HepG2 (cell line): ENCODE measurements around the gene SYVN1. TPM values are rescaled to one million over a fixed set of nuclear protein-coding genes. Genes with fewer than 3 reads are reported as not detected.
A peak's percentile ranks its signal among the peaks of the same experiment; 100 is the strongest.

Experiments used
- CREB1 ChIP-seq, 2 experiments: fragments of 450-650 bp in 1 of 2; IDR thresholded peaks; 2 replicates each; pipeline ENCODE4 v1.6.1; 2016 to 2017; ENCODE audit warnings: control low read depth in 1 of 2, mild to moderate bottlenecking in 1 of 2, missing compliant biosample characterization in 1 of 2, missing genetic modification characterization in 1 of 2
- DNMT3B ChIP-seq: conservative IDR thresholded peaks from 2 replicates; pipeline ENCODE4 v1.6.1; 2016; ENCODE audit warnings: missing biosample characterization, control low read depth
- FLYWCH1 ChIP-seq: sonication (generic); formaldehyde crosslinking; IDR thresholded peaks from 2 replicates; pipeline ENCODE4 v1.8.1; 2023; ENCODE audit warnings: mild to moderate bottlenecking, missing genetic modification reagents
- FOXC1 ChIP-seq: sonication (generic); formaldehyde crosslinking; IDR thresholded peaks from 2 replicates; pipeline ENCODE4 v1.8.0; 2022; ENCODE audit warnings: mild to moderate bottlenecking, missing genetic modification reagents, borderline replicate concordance
- GFI1 ChIP-seq: sonication (generic); formaldehyde crosslinking; IDR thresholded peaks from 2 replicates; pipeline ENCODE4 v1.5.0; 2020; ENCODE audit warnings: missing genetic modification reagents, mild to moderate bottlenecking, borderline replicate concordance
- HMGXB3 ChIP-seq: sonication (generic); formaldehyde crosslinking; IDR thresholded peaks from 2 replicates; pipeline ENCODE4 v1.4.0; 2020; ENCODE audit warnings: missing genetic modification reagents, borderline replicate concordance
- HOXA3 ChIP-seq: sonication (generic); formaldehyde crosslinking; IDR thresholded peaks from 2 replicates; pipeline ENCODE4 v1.5.0; 2020; ENCODE audit warnings: missing genetic modification reagents
- NR2F6 ChIP-seq, 2 experiments: IDR thresholded peaks; 2 replicates each; pipeline ENCODE4 v1.6.1; 2016; ENCODE audit warnings: antibody characterized with exemption in 1 of 2, mild to moderate bottlenecking in 1 of 2
- SMAD3 ChIP-seq: sonication (generic); formaldehyde crosslinking; IDR thresholded peaks from 2 replicates; pipeline ENCODE4 v1.4.0; 2020; ENCODE audit warnings: missing genetic modification reagents
- SP4 ChIP-seq: sonication (generic); formaldehyde crosslinking; IDR thresholded peaks from 2 replicates; pipeline ENCODE4 v1.8.1; 2023; ENCODE audit warnings: mild to moderate bottlenecking, missing genetic modification reagents
- TARDBP ChIP-seq: sonication (generic); formaldehyde crosslinking; IDR thresholded peaks from 2 replicates; pipeline ENCODE4 v1.8.0; 2022; ENCODE audit warnings: mild to moderate bottlenecking, missing genetic modification reagents
- TSC22D2 ChIP-seq: sonication (generic); formaldehyde crosslinking; IDR thresholded peaks from 2 replicates; pipeline ENCODE4 v1.5.1; 2020; ENCODE audit warnings: missing genetic modification reagents, mild to moderate bottlenecking, borderline replicate concordance
- ZBTB2 ChIP-seq: sonication (generic); formaldehyde crosslinking; IDR thresholded peaks from 2 replicates; pipeline ENCODE4 v1.8.0; 2022; ENCODE audit warnings: low read depth, missing genetic modification reagents
- ZNF224 ChIP-seq: sonication (generic); formaldehyde crosslinking; IDR thresholded peaks from 2 replicates; pipeline ENCODE4 v1.5.0; 2020; ENCODE audit warnings: mild to moderate bottlenecking, missing genetic modification reagents
- ZNF225 ChIP-seq: sonication (generic); formaldehyde crosslinking; IDR thresholded peaks from 2 replicates; pipeline ENCODE4 v1.4.0; 2020; ENCODE audit warnings: mild to moderate bottlenecking, missing genetic modification reagents
- ZNF512B ChIP-seq: sonication (generic); formaldehyde crosslinking; IDR thresholded peaks from 2 replicates; pipeline ENCODE4 v1.5.1; 2020; ENCODE audit warnings: missing genetic modification reagents, mild to moderate bottlenecking, borderline replicate concordance
- ZNF615 ChIP-seq: sonication (generic); formaldehyde crosslinking; IDR thresholded peaks from 2 replicates; pipeline ENCODE4 v1.5.0; 2020; ENCODE audit warnings: mild to moderate bottlenecking, missing genetic modification reagents, borderline replicate concordance
- ZSCAN12 ChIP-seq: sonication (generic); formaldehyde crosslinking; IDR thresholded peaks from 2 replicates; pipeline ENCODE4 v1.9.0; 2021; ENCODE audit warnings: mild to moderate bottlenecking, missing genetic modification reagents
- polyA plus RNA-seq, 8 experiments: library from polyadenylated mRNA; depleted of rRNA in 3 of 8; stranded (reverse) in 7 of 8; unstranded in 1 of 8; fragments of >200 nt; fragmentation: Illumina TruSeq in 4 of 8; extraction: Trizol in 4 of 8; gene quantifications; 2 replicates each; pipeline versions ENCODE4 v1.2.1 to v1.2.3, GENCODE V29; 2011 to 2016; ENCODE audit warnings: low read depth in 4 of 8, missing spikeins in 1 of 8, mixed read lengths in 1 of 8; ENCODE audit not compliant: insufficient read depth in 1 of 8
- total RNA-seq, 5 experiments: library from RNA; depleted of rRNA; stranded (reverse); fragments of >200 nt; fragmentation: Illumina TruSeq; extraction: Trizol; gene quantifications; 2 replicates each; pipeline ENCODE4 v1.2.3, GENCODE V29; 2016; ENCODE audit warnings: low read depth in 1 of 5

SYVN1 gene
- total and polyA plus RNA-seq, 2 of the 13 experiments (the other 11 are each of a cell fraction or from before 2014, with no cell fraction given): 10.3 to 22.5 TPM

- TF ChIP-seq FLYWCH1 (CRISPR knock-in tag) (no peak), SP4 (peak; percentile 50; the same call in 1 of the 2 replicates), ZBTB2 (CRISPR knock-in tag) (no peak), FOXC1 (no peak), HOXA3 (CRISPR knock-in tag) (peak; percentile 74), DNMT3B (CRISPR knock-in tag) (0 out of 2 replicates have a peak, but pooled peaks have one; percentile 90), NR2F6 (IDR thresholded peaks at IDR 0.05) (0 out of 2 replicates have a peak, but pooled peaks have one; percentile 9), NR2F6 (CRISPR knock-in tag; IDR thresholded peaks at IDR 0.05) (peak; percentile 51; the same call in 1 of the 2 replicates), ZNF512B (peak; percentile 99; the same call in 1 of the 2 replicates), ZNF224 (CRISPR knock-in tag) (no peak), HMGXB3 (peak; percentile 75), CREB1 (IDR thresholded peaks at IDR 0.05) (no peak), CREB1 (CRISPR knock-in tag; IDR thresholded peaks at IDR 0.05) (peak; percentile 60; the same call in 1 of the 2 replicates), ZNF225 (CRISPR knock-in tag) (no peak), TSC22D2 (CRISPR knock-in tag) (no peak), ZSCAN12 (CRISPR knock-in tag) (peak; percentile 16; the same call in 1 of the 2 replicates), SMAD3 (CRISPR knock-in tag) (peak; percentile 70), GFI1 (CRISPR knock-in tag) (peak; percentile 53; the same call in 1 of the 2 replicates), TARDBP (CRISPR knock-in tag) (peak; percentile 66), ZNF615 (CRISPR knock-in tag) (0 out of 2 replicates have a peak, but pooled peaks have one; percentile 21)
Measured at GRCh38 chr11:65165410-65166317, 31.3 kb upstream of the SYVN1 start (continued).
